ENCODE results near the gene CTSZ.

- no peak for TF ChIP-seq EZH2phosphoT487 (IDR thresholded peaks at IDR 0.05; ENCODE audit: insufficient read depth, low read depth)
- TF ChIP-seq EZH2 (IDR thresholded peaks at IDR 0.05; ENCODE audit: insufficient read depth, poor library complexity, severe bottlenecking), result no peak
Measured at GRCh38 chr20:58945965-58946631, 61.0 kb downstream of the CTSZ start.
